Endometrium (tissue), 2 donors: ENCODE results near the gene PCYT1A.
"Not testable (repeated sequence)": the region's sequence is repeated elsewhere in the genome, so short reads cannot be mapped to it uniquely, and the experiment has no call there.

Experiments used
- FAIRE-seq: peaks from 2 replicates; lab custom pipeline; 2012; peaks lifted over from hg19 to GRCh38; lab: Jason Lieb, UNC
- donor health status: control.
- donor health status: control.

Gene PCYT1A

GRCh38 chr3:196287440-196288140 lies at the start of gene PCYT1A:
Gene PCYT1A, minus strand, starts transcription at chr3:196287726. Its CDS starts 17,195 bp downstream, at chr3:196270531.
- FAIRE-seq = no peak

- FAIRE-seq = no peak
These were observed 49.0 kb upstream of the PCYT1A start for GRCh38 chr3:196336319-196337145.

- FAIRE-seq = no peak
These were observed 48.0 kb upstream of the PCYT1A start for GRCh38 chr3:196335503-196335948.

- no peak for FAIRE-seq
These were observed 47.5 kb upstream of the PCYT1A start for GRCh38 chr3:196334982-196335381.

GRCh38 chr3:196332168-196332567 lies 44.6 kb upstream of the PCYT1A start:
- no peak for FAIRE-seq

- FAIRE-seq = no peak
These were observed 39.9 kb upstream of the PCYT1A start for GRCh38 chr3:196327405-196327804.

- no peak for FAIRE-seq
These were observed 39.4 kb upstream of the PCYT1A start for GRCh38 chr3:196326936-196327335.

GRCh38 chr3:196323691-196324090 lies 36.2 kb upstream of the PCYT1A start:
- no peak for FAIRE-seq

GRCh38 chr3:196323016-196323415 lies 35.5 kb upstream of the PCYT1A start:
- FAIRE-seq = no peak

GRCh38 chr3:196321162-196321561 lies 33.6 kb upstream of the PCYT1A start:
- FAIRE-seq = no peak

GRCh38 chr3:196320137-196320536 lies 32.6 kb upstream of the PCYT1A start:
- FAIRE-seq = no peak

GRCh38 chr3:196317687-196318467 lies 30.4 kb upstream of the PCYT1A start, which contains the start of gene DYNLT2B:
Gene DYNLT2B, minus strand, starts transcription at chr3:196318240. Its CDS starts 88 bp downstream, at chr3:196318152.
- no peak for FAIRE-seq

- not testable (repeated sequence) for FAIRE-seq
These were observed 29.5 kb upstream of the PCYT1A start for GRCh38 chr3:196316799-196317686.

GRCh38 chr3:196315821-196316220 lies 28.3 kb upstream of the PCYT1A start:
- FAIRE-seq = no peak

- FAIRE-seq = no peak
These were observed 27.1 kb upstream of the PCYT1A start for GRCh38 chr3:196314597-196314996.

GRCh38 chr3:196314086-196314485 lies 26.6 kb upstream of the PCYT1A start:
- FAIRE-seq = not testable (repeated sequence)

- FAIRE-seq = not testable (repeated sequence)
These were observed 15.4 kb upstream of the PCYT1A start for GRCh38 chr3:196302960-196303359.

- FAIRE-seq = not testable (repeated sequence)
These were observed 15.0 kb upstream of the PCYT1A start for GRCh38 chr3:196302551-196302950.

GRCh38 chr3:196298521-196298920 lies 11.0 kb upstream of the PCYT1A start:
- FAIRE-seq = no peak

GRCh38 chr3:196292286-196292923 lies 4.9 kb upstream of the PCYT1A start:
- no peak for FAIRE-seq

- FAIRE-seq = no peak
These were observed 575 bp upstream of the PCYT1A start for GRCh38 chr3:196288141-196288460.
